Left ventricle myocardium inferior (tissue), 1 donor: ENCODE measurements around the gene MGLL. TPM values are rescaled to one million over a fixed set of nuclear protein-coding genes. Genes with fewer than 3 reads are reported as not detected.
A peak's percentile ranks its signal among the peaks of the same experiment; 100 is the strongest.
"Not testable (repeated sequence)": the region's sequence is repeated elsewhere in the genome, so short reads cannot be mapped to it uniquely, and the experiment has no call there.

Source experiments
- DNase-seq: peaks from one replicate; pipeline ENCODE4 v3.0.0-alpha.2; 2020
- H3K27ac ChIP-seq: fragments of 200-600 bp; replicated peaks from 2 replicates; pipeline ENCODE4 v1.8.0; 2021
- H3K27me3 ChIP-seq: fragments of 200-600 bp; 2 replicates; pipeline ENCODE4 v1.8.0; 2021; ENCODE audit warnings: low read depth
- H3K36me3 ChIP-seq: fragments of 200-600 bp; 2 replicates; pipeline ENCODE4 v1.8.0; 2021
- H3K4me1 ChIP-seq: fragments of 200-600 bp; 2 replicates; pipeline ENCODE4 v1.8.0; 2021
- H3K4me3 ChIP-seq: fragments of 200-600 bp; 2 replicates; pipeline ENCODE4 v1.8.0; 2021; ENCODE audit warnings: mild to moderate bottlenecking, moderate library complexity
- H3K9me3 ChIP-seq: fragments of 200-600 bp; replicated peaks from 2 replicates; pipeline ENCODE4 v1.8.0; 2021
- intact Hi-C: fragments of 100-400 bp; cut with micrococcal nuclease; formaldehyde crosslinking; loops from one replicate; pipeline ENCODE4 v1.11.0; 2022
- total RNA-seq: library from RNA; stranded (reverse); fragmentation: NEBNext Ultra II Directional; extraction: Animal tissue kit (Norgen Biotek cat#: 25700); gene quantifications from one replicate; pipeline ENCODE4 v1.2.1, GENCODE V29; 2021
- TF ChIP-seq, protein P1 (sequence below): fragments of 200-600 bp; IDR thresholded peaks from 2 replicates; pipeline ENCODE4 v1.8.0; 2021; ENCODE audit warnings: antibody characterized with exemption, mild to moderate bottlenecking, borderline replicate concordance
- donor health status: DM: no; HTN: yes; CAD: no; lungs with severe emphysema.

MGLL gene
- total RNA-seq, 1 donor from 2014 or later: 67.0 TPM

DNA sequence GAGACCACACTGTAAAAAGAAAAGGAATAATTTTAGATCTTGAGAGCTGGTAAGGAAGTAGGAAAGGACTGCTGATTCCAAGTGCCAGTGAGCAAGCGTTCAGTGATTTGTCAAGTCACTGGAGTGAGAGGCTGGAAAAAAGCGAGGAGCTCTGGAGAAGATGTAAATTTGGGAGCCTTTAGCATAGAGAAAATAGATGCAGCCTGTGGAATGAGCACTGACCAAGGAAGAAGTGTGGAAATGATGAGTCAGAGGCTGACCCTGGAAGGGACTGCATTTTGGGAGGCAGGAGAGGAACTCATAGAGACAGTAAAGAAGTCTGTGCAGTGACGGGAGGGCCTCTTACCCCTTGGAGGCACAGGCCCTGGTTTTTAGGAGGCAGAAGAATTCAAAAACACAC is 166.7 kb downstream of the MGLL start:
- no peak overlapping the region for H3K4me3 ChIP-seq
- no peak for DNase-seq
- H3K36me3 ChIP-seq: no peaks in the 10 kb centered on the region
- H3K27me3 ChIP-seq: no peaks in the 10 kb centered on the region
- H3K4me1 ChIP-seq: peaks cover 5% of the 10 kb centered on the region
- H3K9me3 ChIP-seq: no peaks in the 10 kb centered on the region
- no peak overlapping the region for H3K27ac ChIP-seq
- TF ChIP-seq, protein P1, sequence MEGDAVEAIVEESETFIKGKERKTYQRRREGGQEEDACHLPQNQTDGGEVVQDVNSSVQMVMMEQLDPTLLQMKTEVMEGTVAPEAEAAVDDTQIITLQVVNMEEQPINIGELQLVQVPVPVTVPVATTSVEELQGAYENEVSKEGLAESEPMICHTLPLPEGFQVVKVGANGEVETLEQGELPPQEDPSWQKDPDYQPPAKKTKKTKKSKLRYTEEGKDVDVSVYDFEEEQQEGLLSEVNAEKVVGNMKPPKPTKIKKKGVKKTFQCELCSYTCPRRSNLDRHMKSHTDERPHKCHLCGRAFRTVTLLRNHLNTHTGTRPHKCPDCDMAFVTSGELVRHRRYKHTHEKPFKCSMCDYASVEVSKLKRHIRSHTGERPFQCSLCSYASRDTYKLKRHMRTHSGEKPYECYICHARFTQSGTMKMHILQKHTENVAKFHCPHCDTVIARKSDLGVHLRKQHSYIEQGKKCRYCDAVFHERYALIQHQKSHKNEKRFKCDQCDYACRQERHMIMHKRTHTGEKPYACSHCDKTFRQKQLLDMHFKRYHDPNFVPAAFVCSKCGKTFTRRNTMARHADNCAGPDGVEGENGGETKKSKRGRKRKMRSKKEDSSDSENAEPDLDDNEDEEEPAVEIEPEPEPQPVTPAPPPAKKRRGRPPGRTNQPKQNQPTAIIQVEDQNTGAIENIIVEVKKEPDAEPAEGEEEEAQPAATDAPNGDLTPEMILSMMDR: no peak
- intact Hi-C loops: no loop called here

DNA sequence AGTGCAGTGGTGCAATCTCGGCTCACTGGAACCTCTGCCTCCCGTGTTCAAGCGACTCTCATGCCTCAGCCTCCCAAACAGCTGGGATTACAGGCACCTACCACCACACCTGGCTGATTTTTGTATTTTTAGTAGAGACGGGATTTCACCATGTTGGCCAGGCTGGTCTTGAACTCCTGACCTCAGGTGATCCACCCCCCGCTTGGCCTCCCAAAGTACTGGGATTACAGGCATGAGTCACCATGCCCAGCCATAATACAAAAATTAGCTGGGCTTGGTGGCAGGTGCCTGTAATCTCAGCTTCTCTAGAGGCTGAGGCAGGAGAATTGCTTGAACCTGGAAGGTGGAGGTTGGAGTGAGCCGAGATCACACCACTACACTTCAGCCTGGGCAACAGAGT is 167.3 kb downstream of the MGLL start:
- not testable (repeated sequence) for H3K4me1 ChIP-seq, H3K9me3 ChIP-seq, DNase-seq, H3K27ac ChIP-seq, H3K27me3 ChIP-seq, H3K36me3 ChIP-seq, H3K4me3 ChIP-seq
- intact Hi-C loops: loop anchor here (5.0 kb wide), 2 partner anchors 172 to 317 kb away; no protein-coding TSS in a partner anchor

DNA sequence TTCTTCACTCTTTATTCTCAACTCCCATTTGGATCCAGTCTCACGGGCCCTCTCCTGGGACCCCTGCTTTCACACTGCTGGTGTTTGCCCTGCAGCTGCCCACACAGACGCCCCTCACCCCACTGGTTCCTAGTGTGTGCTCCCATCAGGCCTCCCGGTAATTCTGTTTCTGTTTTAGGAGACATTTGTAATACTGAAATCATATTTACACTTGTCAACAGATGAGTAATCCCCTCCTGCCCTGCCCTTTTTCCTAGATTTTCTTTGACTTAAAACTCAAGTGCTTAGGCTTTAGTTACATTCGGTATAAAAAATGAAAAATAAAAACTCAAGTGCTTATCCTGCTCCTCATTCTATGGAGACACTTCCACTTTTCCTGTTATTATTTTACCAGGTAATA is 167.9 kb downstream of the MGLL start:
- DNase-seq: no peak
- Histone ChIP-seq H3K4me1 (peaks cover 5% of the 10 kb centered on the region), H3K9me3 (no peaks in the 10 kb centered on the region), H3K27me3 (no peaks in the 10 kb centered on the region), H3K27ac (no peak overlapping the region), H3K36me3 (no peaks in the 10 kb centered on the region), H3K4me3 (no peak overlapping the region)
- TF ChIP-seq, protein P1: no peak
- intact Hi-C loops: loop anchor here (5.0 kb wide), 2 partner anchors 173 to 318 kb away; no protein-coding TSS in a partner anchor

DNA sequence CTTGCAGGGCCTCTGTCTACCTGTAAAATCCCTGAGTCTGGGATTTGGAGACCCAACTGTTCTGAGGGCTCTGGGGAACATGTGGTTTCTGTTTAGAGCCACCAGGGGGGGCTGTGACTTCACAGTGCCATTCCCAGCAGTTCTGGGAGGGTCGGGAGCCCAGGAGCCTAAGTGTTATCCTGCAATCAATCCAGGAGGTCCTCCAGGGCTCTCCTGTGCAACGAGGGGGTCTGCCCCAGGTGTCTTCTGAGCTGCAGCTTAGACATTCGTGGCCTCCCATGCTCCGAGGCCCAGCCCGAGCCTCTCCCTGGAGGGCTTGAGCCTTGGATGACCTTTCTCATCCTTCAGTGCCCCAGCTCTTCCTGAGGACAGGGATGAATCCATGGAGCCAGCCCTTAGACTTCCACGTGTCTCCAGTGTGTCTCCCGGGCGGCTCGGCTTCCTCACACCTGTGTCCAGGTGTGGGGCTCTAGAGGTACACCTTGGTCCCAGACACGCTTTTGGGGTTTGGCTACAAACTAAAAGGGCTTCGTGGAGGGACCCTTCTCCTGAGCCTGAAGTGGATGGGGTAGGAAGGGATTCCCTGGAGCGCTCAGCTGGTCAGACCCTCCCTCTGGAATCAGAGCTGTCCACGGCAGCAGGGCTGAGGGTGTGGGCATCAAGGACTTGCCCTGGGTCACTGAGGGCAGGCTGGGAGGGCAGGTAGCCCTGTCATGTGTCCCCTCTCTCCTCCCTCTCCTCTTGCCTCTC is 169.9 kb downstream of the MGLL start:
- TF ChIP-seq, protein P1: peak; percentile 96
- intact Hi-C loops: loop anchor here (5.0 kb wide), 2 partner anchors 175 to 320 kb away; no protein-coding TSS in a partner anchor
- H3K9me3 ChIP-seq: no peaks in the 10 kb centered on the region
- DNase-seq: peak; percentile 45
- H3K36me3 ChIP-seq: no peaks in the 10 kb centered on the region
- no peaks in the 10 kb centered on the region for H3K27me3 ChIP-seq
- H3K4me3 ChIP-seq: no peak overlapping the region
- H3K27ac ChIP-seq: no peak overlapping the region
- H3K4me1 ChIP-seq: peaks cover 5% of the 10 kb centered on the region

DNA sequence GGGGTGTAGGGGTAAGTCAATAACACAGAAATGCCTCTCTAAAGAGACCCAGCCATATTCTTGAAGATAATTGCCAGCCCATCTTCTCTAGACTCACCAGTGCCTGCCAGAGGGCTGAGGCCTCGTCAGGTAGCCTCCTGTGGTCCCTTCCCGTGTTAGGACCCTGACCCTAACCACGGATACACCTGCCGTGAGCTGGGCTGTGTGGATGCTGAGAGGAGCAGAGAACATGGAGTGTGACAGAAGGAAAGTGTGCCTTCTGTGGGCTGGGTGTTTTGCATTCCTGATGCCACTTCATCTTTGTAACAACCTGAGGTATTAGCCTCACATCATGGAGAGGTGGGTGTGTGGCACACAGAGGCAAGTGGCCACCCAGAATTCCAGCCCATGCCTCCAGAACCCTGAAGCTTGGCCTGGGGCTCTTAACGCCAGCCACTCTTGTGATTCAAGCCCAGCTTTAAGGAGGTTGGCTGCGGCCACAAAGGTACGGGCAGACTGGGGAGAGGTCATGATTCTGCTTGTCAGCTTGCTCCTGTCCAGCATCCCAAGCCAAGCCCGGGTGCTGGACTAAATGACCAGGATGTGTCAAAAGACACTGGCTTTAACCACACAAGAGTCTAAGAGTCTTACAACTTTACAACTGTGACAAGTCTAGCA is 170.7 kb downstream of the MGLL start:
- TF ChIP-seq, protein P1: no peak
- DNase-seq: no peak
- intact Hi-C loops: loop anchor here (5.0 kb wide), 2 partner anchors 176 to 321 kb away; no protein-coding TSS in a partner anchor

DNA sequence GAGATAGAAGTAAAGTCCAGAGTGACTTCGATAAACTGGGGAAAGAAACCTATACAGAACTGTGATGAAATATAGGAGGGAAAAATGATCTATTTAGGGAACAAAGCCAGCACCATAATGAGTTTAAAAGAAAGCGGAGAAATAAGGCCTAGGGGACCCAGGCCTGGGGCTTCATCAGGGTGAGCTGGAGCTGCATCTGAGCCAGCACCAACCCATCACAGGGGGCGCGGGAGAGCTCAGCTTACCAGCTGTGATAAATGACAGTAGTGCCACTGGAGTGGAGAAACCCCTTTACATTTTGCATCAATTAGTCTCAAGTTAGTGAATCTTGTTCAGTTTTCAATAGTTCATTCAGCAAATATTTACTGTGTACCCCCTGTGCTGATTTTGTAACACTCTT is 172.1 kb downstream of the MGLL start:
- no peak overlapping the region for H3K27ac ChIP-seq
- no peaks in the 10 kb centered on the region for H3K9me3 ChIP-seq
- intact Hi-C loops: loop anchor here (5.0 kb wide), 2 partner anchors 177 to 322 kb away; no protein-coding TSS in a partner anchor
- no peaks in the 10 kb centered on the region for H3K27me3 ChIP-seq
- no peak for DNase-seq
- no peaks in the 10 kb centered on the region for H3K36me3 ChIP-seq
- TF ChIP-seq, protein P1: no peak
- peaks cover 5% of the 10 kb centered on the region for H3K4me1 ChIP-seq
- H3K4me3 ChIP-seq: no peak overlapping the region

More for the DNA sequence above, 170.7 kb downstream of the MGLL start:
- Histone ChIP-seq H3K4me1 (peaks cover 5% of the 10 kb centered on the region), H3K4me3 (no peak overlapping the region), H3K27me3 (no peaks in the 10 kb centered on the region), H3K36me3 (no peaks in the 10 kb centered on the region), H3K9me3 (no peaks in the 10 kb centered on the region), H3K27ac (no peak overlapping the region)
